Fibroblast of villous mesenchyme (primary cell): ENCODE results near the gene TPST1. TPM values are rescaled to one million over a fixed set of nuclear protein-coding genes. Genes with fewer than 3 reads are reported as not detected.

ENCODE experiments used
- DNase-seq: peaks from one replicate; pipeline ENCODE4 v3.0.0-alpha.2; 2010; ENCODE audit warnings: low read depth
- H3K4me3 ChIP-seq: 2 replicates; pipeline ENCODE4 v1.5.1; 2011; ENCODE audit warnings: low read depth, mild to moderate bottlenecking, low read length
- total RNA-seq: library from RNA; depleted of rRNA; stranded (reverse); fragments of >200 nt; gene quantifications from 2 replicates; pipeline ENCODE4 v1.2.3, GENCODE V29; 2012
- TF ChIP-seq, protein P1 (sequence below): IDR thresholded peaks from 2 replicates; pipeline ENCODE4 v1.5.1; 2012; ENCODE audit warnings: low read depth, mild to moderate bottlenecking, low read length; ENCODE audit not compliant: insufficient read depth

TPST1 gene
- total RNA-seq, 1 donor = 131 TPM

DNA sequence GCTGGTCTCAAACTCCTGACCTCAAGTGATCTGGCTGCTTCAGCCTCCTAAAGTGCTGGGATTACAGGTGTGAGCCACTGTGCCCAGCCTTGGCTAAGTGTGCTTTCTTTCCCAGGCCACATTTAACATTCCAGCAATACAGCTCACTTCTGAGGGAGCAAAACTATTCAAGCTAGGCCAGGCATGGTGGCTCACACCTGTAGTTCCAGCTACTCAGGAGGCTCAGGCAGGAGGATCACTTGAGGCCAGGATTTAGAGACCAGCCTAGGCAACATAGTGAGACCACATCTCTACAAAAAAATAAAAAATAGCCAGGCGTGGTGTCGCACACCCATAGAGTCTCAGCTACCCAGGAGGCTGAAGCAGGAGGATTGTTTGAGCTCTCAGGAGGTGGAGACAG is 23.3 kb upstream of the TPST1 start:
- no peak for DNase-seq
- H3K4me3 ChIP-seq = no peak overlapping the region
- TF ChIP-seq, protein P1, sequence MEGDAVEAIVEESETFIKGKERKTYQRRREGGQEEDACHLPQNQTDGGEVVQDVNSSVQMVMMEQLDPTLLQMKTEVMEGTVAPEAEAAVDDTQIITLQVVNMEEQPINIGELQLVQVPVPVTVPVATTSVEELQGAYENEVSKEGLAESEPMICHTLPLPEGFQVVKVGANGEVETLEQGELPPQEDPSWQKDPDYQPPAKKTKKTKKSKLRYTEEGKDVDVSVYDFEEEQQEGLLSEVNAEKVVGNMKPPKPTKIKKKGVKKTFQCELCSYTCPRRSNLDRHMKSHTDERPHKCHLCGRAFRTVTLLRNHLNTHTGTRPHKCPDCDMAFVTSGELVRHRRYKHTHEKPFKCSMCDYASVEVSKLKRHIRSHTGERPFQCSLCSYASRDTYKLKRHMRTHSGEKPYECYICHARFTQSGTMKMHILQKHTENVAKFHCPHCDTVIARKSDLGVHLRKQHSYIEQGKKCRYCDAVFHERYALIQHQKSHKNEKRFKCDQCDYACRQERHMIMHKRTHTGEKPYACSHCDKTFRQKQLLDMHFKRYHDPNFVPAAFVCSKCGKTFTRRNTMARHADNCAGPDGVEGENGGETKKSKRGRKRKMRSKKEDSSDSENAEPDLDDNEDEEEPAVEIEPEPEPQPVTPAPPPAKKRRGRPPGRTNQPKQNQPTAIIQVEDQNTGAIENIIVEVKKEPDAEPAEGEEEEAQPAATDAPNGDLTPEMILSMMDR = no peak

DNA sequence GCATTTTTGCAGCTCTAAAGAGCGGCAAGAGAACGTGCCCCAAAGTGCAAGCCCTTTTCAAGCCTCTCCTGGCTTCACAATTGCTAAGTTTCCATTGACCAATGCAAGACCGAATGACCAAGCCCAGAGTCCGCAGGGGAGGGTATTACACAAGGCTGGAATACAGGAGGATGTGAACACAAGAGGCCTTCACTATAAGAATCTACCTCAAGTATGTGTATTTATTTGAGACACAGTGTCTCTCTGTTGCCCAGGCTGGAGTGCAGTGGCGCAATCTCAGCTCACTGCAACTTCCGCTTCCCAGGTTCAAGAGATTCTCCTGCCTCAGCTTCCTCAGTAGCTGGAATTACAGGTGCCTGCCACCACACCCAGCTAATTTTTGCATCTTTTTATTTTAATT is 22.2 kb upstream of the TPST1 start:
- TF ChIP-seq, protein P1 = no peak
- H3K4me3 ChIP-seq = no peak overlapping the region
- peak; percentile 42 for DNase-seq

DNA sequence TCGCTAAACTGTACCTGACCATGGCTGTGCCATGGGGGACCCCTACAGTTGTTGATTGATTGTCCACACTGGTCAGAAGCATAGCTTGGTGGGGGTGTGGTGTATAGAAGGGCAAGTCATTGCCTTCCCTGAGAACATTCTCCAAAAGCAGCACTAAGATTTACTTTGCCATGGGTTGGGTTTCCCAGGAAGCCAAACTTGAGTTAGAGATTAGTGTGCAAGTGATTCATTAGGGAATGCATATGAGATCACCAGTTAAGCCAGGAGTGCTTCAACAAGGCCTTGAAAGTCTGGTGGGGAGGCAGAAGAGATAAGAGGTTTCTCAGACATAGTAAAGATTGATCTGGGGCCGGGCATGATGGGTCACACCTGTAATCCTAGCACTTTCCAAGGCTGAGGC is 21.4 kb upstream of the TPST1 start:
- peak; percentile 98 for DNase-seq
- TF ChIP-seq, protein P1 = no peak
- no peak overlapping the region for H3K4me3 ChIP-seq

DNA sequence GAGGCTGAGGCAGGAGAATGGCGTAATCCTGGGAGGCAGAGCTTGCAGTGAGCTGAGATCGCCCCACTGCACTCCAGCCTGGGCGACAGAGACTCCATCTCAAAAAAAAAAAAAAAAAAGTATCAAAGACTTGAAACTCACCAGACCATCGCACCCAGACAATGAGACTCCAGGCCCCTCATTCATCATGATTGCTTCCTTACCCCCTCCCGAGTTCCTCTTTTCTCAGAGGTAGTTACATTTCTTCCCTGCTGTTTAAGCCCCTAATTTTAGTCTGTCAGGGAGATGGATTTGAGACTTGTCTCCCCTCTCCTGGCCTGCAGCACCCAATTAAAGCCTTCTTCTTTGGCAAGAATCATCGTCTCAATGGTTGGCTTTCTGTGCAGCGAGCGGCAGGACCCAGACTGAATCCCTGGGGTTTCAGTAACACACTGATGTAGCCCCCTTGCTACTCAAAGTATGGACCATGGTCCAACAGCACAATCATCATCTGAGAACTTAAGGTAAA is 19.4 kb upstream of the TPST1 start:
- no peak overlapping the region for H3K4me3 ChIP-seq
- TF ChIP-seq, protein P1 = no peak

DNA sequence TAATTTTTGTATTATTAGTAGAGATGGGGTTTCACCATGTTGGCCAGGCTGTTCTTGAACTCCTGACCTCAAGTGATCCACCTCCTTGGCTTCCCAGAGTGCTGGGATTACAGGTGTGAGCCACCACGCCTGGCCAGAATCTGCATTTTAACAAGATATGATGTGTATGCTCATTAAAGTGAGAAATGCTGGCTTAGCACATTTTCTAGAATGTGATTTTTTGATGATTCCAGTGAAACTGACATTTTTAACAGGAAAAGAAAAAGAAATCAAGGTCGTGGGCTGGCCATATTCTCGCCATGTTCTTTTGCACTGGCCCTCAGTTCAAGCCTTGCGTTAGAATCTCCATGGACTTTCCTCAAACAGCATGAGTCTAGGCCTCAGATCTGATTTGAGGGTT is 18.1 kb upstream of the TPST1 start:
- no peak overlapping the region for H3K4me3 ChIP-seq
- DNase-seq = no peak
- TF ChIP-seq, protein P1 = no peak

More for the DNA sequence above, 19.4 kb upstream of the TPST1 start:
- no peak for DNase-seq

DNA sequence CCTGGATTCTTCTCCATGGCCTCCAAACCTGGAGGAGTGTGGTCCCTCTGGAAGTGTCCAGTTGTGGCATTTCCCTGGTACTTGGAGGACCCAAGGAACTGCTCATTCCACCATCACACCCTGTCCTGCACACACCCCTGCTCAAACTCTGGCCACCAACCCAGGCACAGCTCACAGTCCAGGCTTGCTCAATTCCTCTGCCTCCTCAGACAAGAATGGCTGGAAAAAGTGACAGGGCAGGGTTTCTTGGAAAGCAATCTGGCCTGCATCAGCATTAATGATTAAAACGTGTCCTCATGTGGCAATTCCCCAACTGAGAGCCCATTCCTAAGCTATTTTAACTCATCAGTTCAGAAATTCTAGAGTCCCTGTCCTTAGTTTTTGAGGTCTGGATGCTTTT is 17.2 kb upstream of the TPST1 start:
- DNase-seq = peak; percentile 68
- no peak overlapping the region for H3K4me3 ChIP-seq
- TF ChIP-seq, protein P1 = no peak

DNA sequence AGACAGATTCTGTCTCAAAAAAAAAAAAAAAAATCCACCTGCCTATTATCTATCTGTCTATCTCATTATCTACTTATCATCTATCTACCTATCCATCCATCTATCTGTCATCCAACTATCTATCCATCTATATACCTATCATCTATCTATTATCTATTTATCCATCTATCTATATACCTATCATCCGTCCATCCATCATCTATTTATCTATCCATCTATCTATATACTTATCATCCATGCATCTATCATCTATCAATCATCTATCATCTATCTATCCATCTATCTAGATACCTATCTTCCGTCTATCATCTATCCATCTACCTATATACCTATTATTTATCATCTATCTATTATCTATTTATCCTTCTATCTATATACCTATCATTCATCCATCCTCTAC is 16.5 kb upstream of the TPST1 start:
- H3K4me3 ChIP-seq = no peak overlapping the region
- no peak for DNase-seq
- TF ChIP-seq, protein P1 = no peak
